ENCODE measurements around the gene QRFPR.

The QRFPR gene

GRCh38 chr4:121336706-121337105 lies 44.1 kb downstream of the QRFPR start:
- TF ChIP-seq TSHZ2 (CRISPR knock-in tag; IDR thresholded peaks at IDR 0.05) (no peak), POU6F1 (CRISPR knock-in tag; IDR thresholded peaks at IDR 0.05; ENCODE audit: borderline replicate concordance, low read depth) (no peak), TCF4 (CRISPR knock-in tag; IDR thresholded peaks at IDR 0.05; ENCODE audit: borderline replicate concordance) (no peak), BACH2 (CRISPR knock-in tag; IDR thresholded peaks at IDR 0.05; ENCODE audit: borderline replicate concordance) (no peak), ISL1 (CRISPR knock-in tag; IDR thresholded peaks at IDR 0.05) (no peak), CSRNP3 (CRISPR knock-in tag; IDR thresholded peaks at IDR 0.05) (no peak), ZFP3 (CRISPR knock-in tag; IDR thresholded peaks at IDR 0.05) (no peak)
- ATAC-seq = no peak

- ATAC-seq = no peak
These were observed 50.6 kb downstream of the QRFPR start for GRCh38 chr4:121330180-121330665.

More at GRCh38 chr4:121330180-121330665, 50.6 kb downstream of the QRFPR start:
- TF ChIP-seq OSR1 (CRISPR knock-in tag; IDR thresholded peaks at IDR 0.05) = no peak
- TF ChIP-seq ZNF70 (CRISPR knock-in tag; IDR thresholded peaks at IDR 0.05) = no peak
- TF ChIP-seq ISL1 (CRISPR knock-in tag; IDR thresholded peaks at IDR 0.05) = no peak
- no peak for TF ChIP-seq ZC3H10 (CRISPR knock-in tag; IDR thresholded peaks at IDR 0.05)
- no peak for TF ChIP-seq CSRNP3 (CRISPR knock-in tag; IDR thresholded peaks at IDR 0.05)
- no peak for TF ChIP-seq ZFP30 (CRISPR knock-in tag; IDR thresholded peaks at IDR 0.05)
- no peak for TF ChIP-seq ZNF8 (CRISPR knock-in tag; IDR thresholded peaks at IDR 0.05)
- TF ChIP-seq PPARA (CRISPR knock-in tag; IDR thresholded peaks at IDR 0.05; ENCODE audit: borderline replicate concordance) = no peak
- no peak for TF ChIP-seq ESRRG (CRISPR knock-in tag; IDR thresholded peaks at IDR 0.05)
- TF ChIP-seq ZNF565 (CRISPR knock-in tag; conservative IDR thresholded peaks at IDR 0.05; ENCODE audit: low read depth) = no peak
- TF ChIP-seq ARNTL (CRISPR knock-in tag; IDR thresholded peaks at IDR 0.05; ENCODE audit: borderline replicate concordance, low read depth) = no peak
- no peak for TF ChIP-seq CSDC2 (CRISPR knock-in tag; IDR thresholded peaks at IDR 0.05)
- TF ChIP-seq TCF4 (CRISPR knock-in tag; IDR thresholded peaks at IDR 0.05; ENCODE audit: borderline replicate concordance) = no peak
- TF ChIP-seq TSHZ2 (CRISPR knock-in tag; IDR thresholded peaks at IDR 0.05) = no peak
- TF ChIP-seq ZFP3 (CRISPR knock-in tag; IDR thresholded peaks at IDR 0.05) = no peak
- TF ChIP-seq TOX (CRISPR knock-in tag; IDR thresholded peaks at IDR 0.05; ENCODE audit: borderline replicate concordance) = no peak
- no peak for TF ChIP-seq BACH2 (CRISPR knock-in tag; IDR thresholded peaks at IDR 0.05; ENCODE audit: borderline replicate concordance)
- no peak for TF ChIP-seq CREB5 (CRISPR knock-in tag; IDR thresholded peaks at IDR 0.05; ENCODE audit: low read depth)
- no peak for TF ChIP-seq POU6F1 (CRISPR knock-in tag; IDR thresholded peaks at IDR 0.05; ENCODE audit: borderline replicate concordance, low read depth)

Data from SK-N-SH treated with all-trans-retinoic acid at 6 μM for 48 hours (cell line).